GM21723 (cell line): Measurements from ENCODE around the gene OR2AJ1.

ENCODE experiments used
- ATAC-seq: cut with Tn5 transposase; IDR thresholded peaks from one replicate; pipeline ENCODE4 v1.9.1; 2021; ENCODE audit warnings: mild to moderate bottlenecking, moderate library complexity; ENCODE audit not compliant: unreplicated experiment

OR2AJ1 gene

GRCh38 chr1:247924868-247925267 lies at the start of gene OR2AJ1:
TSS of gene OR2AJ1 (plus strand) at chr1:247924889. CDS start at chr1:247933769, 8,880 bp downstream.
- no peak for ATAC-seq

GRCh38 chr1:247883346-247883745 lies 41.3 kb upstream of the OR2AJ1 start:
- ATAC-seq = no peak

GRCh38 chr1:247884797-247885413 lies 39.8 kb upstream of the OR2AJ1 start:
- no peak for ATAC-seq

GRCh38 chr1:247895163-247895637 lies 29.5 kb upstream of the OR2AJ1 start, which contains the start of gene OR2W3:
TSS of gene OR2W3 (plus strand) at chr1:247895587. CDS start at chr1:247895587, 0 bp downstream.
- no peak for ATAC-seq

- ATAC-seq = no peak
Observed at GRCh38 chr1:247895976-247896375, 28.7 kb upstream of the OR2AJ1 start.

GRCh38 chr1:247904122-247904521 lies 20.6 kb upstream of the OR2AJ1 start:
- no peak for ATAC-seq

GRCh38 chr1:247905181-247905580 lies 19.5 kb upstream of the OR2AJ1 start:
- ATAC-seq = no peak

- ATAC-seq = no peak
Observed at GRCh38 chr1:247905910-247906503, 18.7 kb upstream of the OR2AJ1 start.

- no peak for ATAC-seq
Observed at GRCh38 chr1:247906504-247907047, 18.1 kb upstream of the OR2AJ1 start.

- ATAC-seq = no peak
Observed at GRCh38 chr1:247908766-247909165, 15.9 kb upstream of the OR2AJ1 start.

GRCh38 chr1:247913786-247914185 lies 10.9 kb upstream of the OR2AJ1 start:
- no peak for ATAC-seq

GRCh38 chr1:247914941-247915662 lies 9.6 kb upstream of the OR2AJ1 start:
- no peak for ATAC-seq

- ATAC-seq = no peak
Observed at GRCh38 chr1:247919952-247920351, 4.7 kb upstream of the OR2AJ1 start, which contains the start of gene OR2T8. TSS of gene OR2T8 (plus strand) at chr1:247920252. CDS start at chr1:247921018, 766 bp downstream.

GRCh38 chr1:247923941-247924340 lies 748 bp upstream of the OR2AJ1 start:
- no peak for ATAC-seq

- ATAC-seq = no peak
Observed at GRCh38 chr1:247933989-247934388, 9.3 kb downstream of the OR2AJ1 start.

- ATAC-seq = no peak
Observed at GRCh38 chr1:247935781-247936180, 11.1 kb downstream of the OR2AJ1 start.

GRCh38 chr1:247936415-247936814 lies 11.7 kb downstream of the OR2AJ1 start:
- no peak for ATAC-seq

GRCh38 chr1:247936965-247937734 lies 12.5 kb downstream of the OR2AJ1 start:
- peak; percentile 100 for ATAC-seq

- no peak for ATAC-seq
Observed at GRCh38 chr1:247942624-247943023, 17.9 kb downstream of the OR2AJ1 start.

- no peak for ATAC-seq
Observed at GRCh38 chr1:247948558-247948957, 23.9 kb downstream of the OR2AJ1 start, which contains the start of gene OR2L8. TSS of gene OR2L8 (plus strand) at chr1:247948858. CDS start at chr1:247948858, 0 bp downstream.

GRCh38 chr1:247953408-247953807 lies 28.7 kb downstream of the OR2AJ1 start:
- ATAC-seq = no peak
